HEK293 (cell line): ENCODE results near the gene GNAQ.

ENCODE experiments used
- CTCF ChIP-seq: fragments of 450-650 bp; formaldehyde crosslinking; IDR thresholded peaks from 2 replicates; pipeline ENCODE4 v1.5.1; 2016; ENCODE audit warnings: missing biosample characterization, missing genetic modification characterization
- REPIN1 ChIP-seq: fragments of 450-650 bp; formaldehyde crosslinking; IDR thresholded peaks from 2 replicates; pipeline ENCODE4 v1.5.1; 2017; ENCODE audit warnings: missing biosample characterization, missing genetic modification characterization, low read depth
- ZNF132 ChIP-seq: fragments of 450-650 bp; formaldehyde crosslinking; IDR thresholded peaks from 2 replicates; pipeline ENCODE4 v1.5.1; 2017; ENCODE audit warnings: missing biosample characterization, missing genetic modification characterization, borderline replicate concordance
- ZNF184 ChIP-seq: fragments of 450-650 bp; IDR thresholded peaks from 2 replicates; pipeline ENCODE4 v1.5.1; 2018; ENCODE audit warnings: missing biosample characterization, mild to moderate bottlenecking, missing genetic modification characterization

GRCh38 chr9:77743386-77743785, 288.2 kb downstream of the GNAQ start:
- TF ChIP-seq CTCF = no peak
- no peak for TF ChIP-seq ZNF184 (tag by site-specific recombination)
- no peak for TF ChIP-seq ZNF132 (tag by site-specific recombination)
- no peak for TF ChIP-seq REPIN1
